Neural cell (in vitro differentiated cells): ENCODE results near the gene RPS6KA5.
"Not testable (repeated sequence)": the region's sequence is repeated elsewhere in the genome, so short reads cannot be mapped to it uniquely, and the experiment has no call there.

Experiments
- CTCF ChIP-seq: fragments of 450-650 bp; IDR thresholded peaks from 2 replicates; pipeline ENCODE4 v1.5.1; 2014; ENCODE audit warnings: antibody characterized with exemption, mild to moderate bottlenecking, moderate library complexity; ENCODE audit not compliant: poor library complexity, severe bottlenecking
- EP300 ChIP-seq: fragments of 450-650 bp; conservative IDR thresholded peaks from 2 replicates; pipeline ENCODE4 v1.6.1; 2014; ENCODE audit warnings: antibody characterized with exemption, mild to moderate bottlenecking, moderate library complexity; ENCODE audit not compliant: poor library complexity, severe bottlenecking
- EZH2 ChIP-seq: fragments of 200-600, 300-800 bp; shearing (Covaris generic), sonication (generic); IDR thresholded peaks from 2 replicates; pipeline ENCODE4 v1.6.1; 2014; ENCODE audit warnings: antibody characterized with exemption, low read length, borderline replicate concordance, mild to moderate bottlenecking; ENCODE audit not compliant: insufficient read depth, poor library complexity, severe bottlenecking
- MXI1 ChIP-seq: fragments of 450-650 bp; conservative IDR thresholded peaks from 2 replicates; pipeline ENCODE4 v1.6.1; 2014; ENCODE audit warnings: antibody characterized with exemption, mild to moderate bottlenecking; ENCODE audit not compliant: poor library complexity, severe bottlenecking
- POLR2AphosphoS5 ChIP-seq: IDR thresholded peaks from 2 replicates; pipeline ENCODE4 v1.6.1; 2012
- RAD21 ChIP-seq: fragments of 450-650 bp; conservative IDR thresholded peaks from 2 replicates; pipeline ENCODE4 v1.6.1; 2014; ENCODE audit warnings: antibody characterized with exemption, mild to moderate bottlenecking, moderate library complexity
- REST ChIP-seq: IDR thresholded peaks from 2 replicates; pipeline ENCODE4 v1.6.1; 2012; ENCODE audit warnings: borderline replicate concordance
- SMC3 ChIP-seq: fragments of 450-650 bp; conservative IDR thresholded peaks from 2 replicates; pipeline ENCODE4 v1.6.1; 2014; ENCODE audit warnings: antibody characterized with exemption, mild to moderate bottlenecking, moderate library complexity; ENCODE audit not compliant: poor library complexity
- TAF1 ChIP-seq: IDR thresholded peaks from 2 replicates; pipeline ENCODE4 v1.6.1; 2012; ENCODE audit warnings: low read depth

- not testable (repeated sequence) for TF ChIP-seq CTCF, EP300, POLR2AphosphoS5, RAD21, EZH2, REST, SMC3, MXI1, TAF1
Measured at GRCh38 chr14:91097657-91098056, 37.2 kb upstream of the RPS6KA5 start.
